Measurements from ENCODE around the gene ZSWIM4. TPM values are rescaled to one million over a fixed set of nuclear protein-coding genes. Genes with fewer than 3 reads are reported as not detected.

ZSWIM4 gene
- total RNA-seq, 1 experiment from 2014 or later: 1.4 TPM

- in situ Hi-C loops (cut with HindIII; ENCODE audit: low pct_unique_long_range_greater_than_20kb, low sequenced_read_pairs): no loop called here
- no peak for DNase-seq (ENCODE audit: low read depth, low spot score)
These were observed 2.6 kb downstream of the ZSWIM4 start for GRCh38 chr19:13797870-13798269.

- DNase-seq (ENCODE audit: low read depth, low spot score): no peak
- in situ Hi-C loops (cut with HindIII; ENCODE audit: low pct_unique_long_range_greater_than_20kb, low sequenced_read_pairs): no loop called here
These were observed 4.4 kb downstream of the ZSWIM4 start for GRCh38 chr19:13799669-13800068.

GRCh38 chr19:13803038-13803437 lies 7.8 kb downstream of the ZSWIM4 start:
- in situ Hi-C loops (cut with HindIII; ENCODE audit: low pct_unique_long_range_greater_than_20kb, low sequenced_read_pairs): no loop called here
- DNase-seq (ENCODE audit: low read depth, low spot score): no peak

DNA sequence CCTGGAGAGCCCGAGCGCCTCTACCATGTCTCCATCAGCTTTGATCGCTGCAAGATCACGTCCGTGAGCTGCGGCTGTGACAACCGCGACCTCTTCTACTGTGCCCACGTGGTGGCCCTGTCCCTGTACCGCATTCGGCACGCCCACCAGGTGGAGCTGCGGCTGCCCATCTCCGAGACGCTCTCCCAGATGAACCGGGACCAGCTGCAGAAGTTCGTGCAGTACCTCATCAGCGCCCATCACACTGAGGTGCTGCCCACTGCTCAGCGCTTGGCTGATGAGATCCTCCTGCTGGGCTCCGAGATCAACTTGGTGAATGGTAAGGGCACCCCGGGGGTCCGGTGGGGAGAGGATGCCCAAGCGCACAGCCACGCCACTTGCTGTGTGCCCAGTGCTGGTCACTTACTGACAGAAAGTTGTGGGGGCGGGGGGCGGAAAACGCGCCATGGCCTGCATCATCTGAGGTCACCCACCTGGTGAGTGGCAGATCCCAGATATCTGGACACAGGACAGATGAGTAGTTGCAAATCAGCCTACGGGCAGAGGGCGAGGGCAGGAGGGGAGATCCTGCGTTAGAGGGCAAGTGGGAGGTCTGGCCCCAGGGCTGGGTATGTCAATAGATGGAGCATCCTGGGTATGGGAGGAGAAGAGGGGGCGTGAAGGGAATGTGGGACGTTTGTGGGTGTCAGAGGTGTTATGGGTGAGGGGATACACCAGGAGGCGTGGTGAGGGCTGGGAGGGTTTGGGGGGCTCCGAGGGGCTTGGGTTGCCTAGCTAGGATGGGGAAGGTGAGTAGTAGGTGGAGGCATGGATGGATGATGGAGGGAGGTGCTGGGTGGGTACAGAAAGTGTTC lies 9.8 kb downstream of the ZSWIM4 start:
- no peak for DNase-seq (ENCODE audit: low read depth, low spot score)
- in situ Hi-C loops (cut with HindIII; ENCODE audit: low pct_unique_long_range_greater_than_20kb, low sequenced_read_pairs): no loop called here

DNA sequence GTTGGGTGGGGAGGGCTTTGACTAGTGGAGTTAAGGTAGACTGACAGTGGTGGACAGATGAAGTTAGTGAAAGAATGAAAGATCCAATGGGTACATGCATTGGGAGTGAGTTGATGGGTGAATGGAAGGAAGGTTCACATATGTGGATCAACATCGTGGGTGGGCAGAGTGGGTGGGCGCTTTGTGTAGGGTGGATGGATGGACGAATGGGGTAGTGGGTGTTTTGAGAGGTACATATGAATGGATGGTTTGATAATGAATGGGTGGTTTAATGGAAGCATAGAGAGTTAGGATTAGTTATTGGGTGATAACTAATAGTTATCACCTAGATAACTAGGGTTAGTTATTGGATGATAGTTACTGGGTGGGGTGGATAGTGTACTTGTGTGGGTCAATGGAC lies 11.5 kb downstream of the ZSWIM4 start:
- in situ Hi-C loops (cut with HindIII; ENCODE audit: low pct_unique_long_range_greater_than_20kb, low sequenced_read_pairs): no loop called here

GRCh38 chr19:13807421-13808021 lies 12.3 kb downstream of the ZSWIM4 start:
- no peak for DNase-seq (ENCODE audit: low read depth, low spot score)
- in situ Hi-C loops (cut with HindIII; ENCODE audit: low pct_unique_long_range_greater_than_20kb, low sequenced_read_pairs): no loop called here

More for the DNA sequence above, 11.5 kb downstream of the ZSWIM4 start:
- DNase-seq (ENCODE audit: low read depth, low spot score): no peak

DNA sequence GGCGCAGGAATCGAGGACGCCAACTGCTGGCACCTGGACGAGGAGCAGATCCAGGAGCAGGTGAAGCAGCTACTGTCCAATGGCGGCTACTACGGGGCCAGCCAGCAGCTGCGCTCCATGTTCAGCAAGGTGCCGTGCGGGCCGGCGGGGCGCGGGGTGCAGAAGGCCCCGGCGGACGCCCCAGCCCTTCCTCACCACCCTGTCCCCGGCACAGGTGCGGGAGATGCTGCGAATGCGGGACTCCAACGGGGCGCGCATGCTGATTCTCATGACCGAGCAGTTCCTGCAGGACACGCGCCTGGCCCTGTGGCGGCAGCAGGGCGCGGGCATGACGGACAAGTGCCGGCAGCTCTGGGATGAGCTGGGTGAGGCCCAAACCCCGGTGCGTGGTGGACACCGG lies 13.6 kb downstream of the ZSWIM4 start:
- DNase-seq (ENCODE audit: low read depth, low spot score): no peak
- in situ Hi-C loops (cut with HindIII; ENCODE audit: low pct_unique_long_range_greater_than_20kb, low sequenced_read_pairs): no loop called here

DNA sequence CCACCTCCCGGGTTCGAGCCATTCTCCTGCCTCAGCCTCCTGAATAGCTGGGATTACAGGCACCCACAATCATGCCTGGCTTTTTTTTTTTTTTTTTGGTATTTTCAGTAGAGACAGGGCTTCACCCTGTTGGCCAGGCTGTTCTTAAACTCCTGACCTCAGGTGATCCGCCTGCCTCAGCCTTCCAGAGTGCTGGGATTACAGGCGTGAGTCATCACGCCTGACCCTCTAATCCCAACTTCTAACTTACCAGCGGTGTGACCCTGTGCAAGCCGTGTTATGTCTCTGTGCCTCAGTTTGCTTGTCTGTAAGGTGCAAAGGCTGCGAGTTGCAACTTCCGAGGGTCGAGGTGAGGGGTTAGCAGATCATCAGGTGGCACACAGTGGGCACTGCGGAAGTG lies 17.3 kb downstream of the ZSWIM4 start:
- in situ Hi-C loops (cut with HindIII; ENCODE audit: low pct_unique_long_range_greater_than_20kb, low sequenced_read_pairs): no loop called here
- DNase-seq (ENCODE audit: low read depth, low spot score): no peak

GRCh38 chr19:13813147-13813546 lies 17.9 kb downstream of the ZSWIM4 start:
- in situ Hi-C loops (cut with HindIII; ENCODE audit: low pct_unique_long_range_greater_than_20kb, low sequenced_read_pairs): no loop called here
- DNase-seq (ENCODE audit: low read depth, low spot score): no peak

DNA sequence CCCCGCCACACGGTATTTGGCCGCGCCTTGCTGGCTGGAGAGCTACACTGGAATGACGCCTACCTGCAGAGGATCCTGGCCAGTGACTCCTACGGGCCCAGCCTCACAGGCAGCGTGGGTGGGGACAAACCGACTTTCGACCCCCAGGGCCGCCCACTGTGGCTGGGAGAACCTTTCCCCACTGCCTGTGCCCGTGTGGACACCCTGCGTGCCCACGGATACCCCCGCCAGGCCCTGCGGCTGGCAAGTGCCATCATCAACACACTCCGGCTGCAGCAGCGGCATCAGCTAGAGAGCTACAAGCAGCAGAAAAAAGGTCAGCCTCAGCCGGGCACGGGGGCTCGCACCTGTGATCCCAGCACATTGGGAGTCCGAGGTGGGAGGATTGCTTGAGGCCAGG lies 19.3 kb downstream of the ZSWIM4 start:
- in situ Hi-C loops (cut with HindIII; ENCODE audit: low pct_unique_long_range_greater_than_20kb, low sequenced_read_pairs): no loop called here
- DNase-seq (ENCODE audit: low read depth, low spot score): no peak

GRCh38 chr19:13817018-13817614 lies 21.9 kb downstream of the ZSWIM4 start:
- in situ Hi-C loops (cut with HindIII; ENCODE audit: low pct_unique_long_range_greater_than_20kb, low sequenced_read_pairs): no loop called here
- DNase-seq (ENCODE audit: low read depth, low spot score): no peak

DNA sequence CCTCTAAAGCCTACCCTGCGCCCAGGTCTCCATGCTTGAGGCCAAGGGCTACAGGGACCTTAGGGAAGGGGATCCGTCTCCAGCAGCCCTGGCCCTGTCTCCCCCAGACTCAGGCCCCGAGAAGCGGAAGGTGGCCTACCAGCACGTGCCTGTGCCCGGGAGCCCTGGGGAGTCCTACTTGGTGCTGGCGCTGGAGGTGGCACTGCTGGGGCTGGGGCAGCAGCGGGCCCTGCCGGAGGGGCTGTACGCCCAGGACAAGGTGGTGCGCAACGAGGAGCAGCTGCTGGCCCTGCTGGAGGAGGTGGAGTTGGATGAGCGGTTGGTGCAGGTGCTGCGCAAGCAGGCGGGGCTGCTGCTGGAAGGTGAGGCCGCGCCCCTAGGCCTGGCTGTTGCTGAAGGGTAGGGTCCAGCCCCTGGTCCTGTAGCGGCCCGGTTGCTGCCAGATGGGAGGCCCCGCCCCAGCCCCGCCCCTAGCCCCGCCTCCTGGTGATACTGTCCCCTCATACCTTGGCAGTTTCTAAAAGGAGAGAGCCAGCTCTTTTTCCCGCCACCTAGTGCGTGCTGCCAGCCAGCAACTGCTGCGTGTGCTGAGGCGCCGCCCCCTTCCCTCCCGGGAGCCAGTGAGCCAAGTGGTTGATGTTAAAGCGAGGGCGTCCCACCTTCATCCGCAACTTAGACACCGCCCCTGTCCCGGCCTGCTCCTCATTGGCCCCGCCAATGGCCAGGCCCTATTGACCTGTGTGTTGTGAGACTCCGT lies 22.6 kb downstream of the ZSWIM4 start:
- in situ Hi-C loops (cut with HindIII; ENCODE audit: low pct_unique_long_range_greater_than_20kb, low sequenced_read_pairs): no loop called here

GRCh38 chr19:13819238-13819637 lies 24.0 kb downstream of the ZSWIM4 start:
- DNase-seq (ENCODE audit: low read depth, low spot score): no peak
- in situ Hi-C loops (cut with HindIII; ENCODE audit: low pct_unique_long_range_greater_than_20kb, low sequenced_read_pairs): no loop called here

More for the DNA sequence above, 22.6 kb downstream of the ZSWIM4 start:
- DNase-seq (ENCODE audit: low read depth, low spot score): no peak

- no peak for DNase-seq (ENCODE audit: low read depth, low spot score)
- in situ Hi-C loops (cut with HindIII; ENCODE audit: low pct_unique_long_range_greater_than_20kb, low sequenced_read_pairs): no loop called here
These were observed 26.0 kb downstream of the ZSWIM4 start for GRCh38 chr19:13821292-13821691.

DNA sequence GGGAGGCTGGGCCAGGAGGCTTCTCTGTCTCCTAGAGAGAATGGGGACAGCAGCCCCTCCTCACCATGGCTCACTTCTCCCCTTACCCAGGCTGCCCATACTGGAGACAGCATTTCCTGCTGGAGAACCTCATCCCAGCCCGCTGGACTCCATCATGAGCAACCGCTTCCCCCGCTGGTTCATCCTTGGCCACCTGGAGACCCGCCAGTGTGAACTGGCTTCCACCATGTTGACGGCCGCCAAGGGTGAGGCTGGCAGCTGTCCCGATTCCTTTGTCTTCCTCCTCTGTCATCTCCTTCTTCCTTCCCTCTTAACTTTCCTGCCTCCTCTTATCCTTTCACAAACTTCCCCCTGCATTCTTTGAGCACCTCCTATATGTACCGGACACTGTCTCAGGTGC lies 28.0 kb downstream of the ZSWIM4 start:
- in situ Hi-C loops (cut with HindIII; ENCODE audit: low pct_unique_long_range_greater_than_20kb, low sequenced_read_pairs): no loop called here
- DNase-seq (ENCODE audit: low read depth, low spot score): no peak

- in situ Hi-C loops (cut with HindIII; ENCODE audit: low pct_unique_long_range_greater_than_20kb, low sequenced_read_pairs): no loop called here
- no peak for DNase-seq (ENCODE audit: low read depth, low spot score)
These were observed 28.7 kb downstream of the ZSWIM4 start for GRCh38 chr19:13823901-13824300.

GRCh38 chr19:13824703-13825102 lies 29.5 kb downstream of the ZSWIM4 start:
- DNase-seq (ENCODE audit: low read depth, low spot score): no peak
- in situ Hi-C loops (cut with HindIII; ENCODE audit: low pct_unique_long_range_greater_than_20kb, low sequenced_read_pairs): no loop called here

Measured in SK-MEL-5 (cell line).